OCI-LY7 (cell line): ENCODE results near the gene DGCR2. TPM values are rescaled to one million over a fixed set of nuclear protein-coding genes. Genes with fewer than 3 reads are reported as not detected.

Experiments used
- BruUV-seq: library from RNA; stranded (reverse); fragments of 400-500 nt; replicated peaks from 2 replicates; lab custom pipeline; 2021; lab: Mats Ljungman, UMichigan
- CTCF ChIA-PET: fragments of 300-600 bp; sonication (Branson Sonifier 250); formaldehyde crosslinking; loops from one replicate; lab custom pipeline; 2022; ENCODE audit warnings: antibody characterized with exemption; ENCODE audit not compliant: unreplicated experiment; lab: Charles Lee
- POLR2A ChIA-PET: fragments of 300-600 bp; sonication (Branson Sonifier 250); formaldehyde crosslinking; loops from one replicate; lab custom pipeline; 2022; ENCODE audit warnings: antibody characterized with exemption; lab: Charles Lee
- DNase-seq: peaks from one replicate; pipeline ENCODE4 v3.0.0-alpha.2; 2015; ENCODE audit warnings: low spot score
- H2AFZ ChIP-seq: fragments of 200-600 bp; sonication (generic), shearing (Covaris generic); 2 replicates; pipeline ENCODE4 v1.6.1; 2014; ENCODE audit warnings: mild to moderate bottlenecking, antibody characterized with exemption, low read length, moderate library complexity
- H3K27ac ChIP-seq: fragments of 200-600 bp; sonication (generic); 2 replicates; pipeline ENCODE4 v1.5.1; 2014; ENCODE audit warnings: mixed run types, low read depth, mild to moderate bottlenecking, moderate library complexity, low read length, inconsistent platforms; ENCODE audit not compliant: poor library complexity, severe bottlenecking
- H3K36me3 ChIP-seq: fragments of 200-600 bp; sonication (generic); 2 replicates; pipeline ENCODE4 v1.6.1; 2014; ENCODE audit warnings: mild to moderate bottlenecking, antibody characterized with exemption, low read length, moderate library complexity, mixed read lengths; ENCODE audit not compliant: insufficient read depth
- H3K4me1 ChIP-seq: fragments of 200-600 bp; sonication (generic); 2 replicates; pipeline ENCODE4 v1.5.1; 2014; ENCODE audit warnings: mild to moderate bottlenecking, low read length; ENCODE audit not compliant: insufficient read depth, poor library complexity, severe bottlenecking
- H3K4me2 ChIP-seq: fragments of 200-600 bp; sonication (generic); 2 replicates; pipeline ENCODE4 v1.6.1; 2014; ENCODE audit warnings: mild to moderate bottlenecking, low read length
- H3K4me3 ChIP-seq: fragments of 200-600 bp; sonication (generic); 2 replicates; pipeline ENCODE4 v1.5.1; 2014; ENCODE audit warnings: mild to moderate bottlenecking, low read depth, low read length; ENCODE audit not compliant: poor library complexity, severe bottlenecking
- H3K79me2 ChIP-seq: fragments of 200-600 bp; sonication (generic); 2 replicates; pipeline ENCODE4 v1.6.1; 2016; ENCODE audit warnings: low read depth, mild to moderate bottlenecking, low read length, moderate library complexity, mixed read lengths; ENCODE audit not compliant: insufficient read depth
- H3K9me2 ChIP-seq: fragments of 200-600 bp; sonication (generic); 2 replicates; pipeline ENCODE4 v1.6.1; 2016; ENCODE audit warnings: mild to moderate bottlenecking, low read length, mixed read lengths; ENCODE audit not compliant: insufficient read depth
- H3K9me3 ChIP-seq: fragments of 200-600 bp; sonication (generic); 2 replicates; pipeline ENCODE4 v1.6.1; 2014; ENCODE audit warnings: mild to moderate bottlenecking, mixed run types, low read length, mixed read lengths
- H4K20me1 ChIP-seq: fragments of 200-600 bp; sonication (generic); 2 replicates; pipeline ENCODE4 v1.6.1; 2014; ENCODE audit warnings: mild to moderate bottlenecking, antibody characterized with exemption, low read length, moderate library complexity, mixed read lengths; ENCODE audit not compliant: insufficient read depth
- CTCF ChIP-seq: fragments of 200-600 bp; sonication (generic); conservative IDR thresholded peaks from 2 replicates; pipeline ENCODE4 v1.5.1; 2014; ENCODE audit warnings: mild to moderate bottlenecking, antibody characterized with exemption, low read length, moderate library complexity, mixed read lengths
- EZH2phosphoT487 ChIP-seq: fragments of 200-600 bp; sonication (generic); IDR thresholded peaks from 2 replicates; pipeline ENCODE4 v1.6.1; 2018; ENCODE audit warnings: low read depth, borderline replicate concordance, mild to moderate bottlenecking, mixed run types, antibody characterized with exemption, low read length, moderate library complexity, mixed read lengths
- intact Hi-C: fragments of 100-400 bp; cut with micrococcal nuclease; formaldehyde crosslinking; loops from one replicate; pipeline ENCODE4 v1.10.0; 2022; ENCODE audit not compliant: unreplicated experiment
- total RNA-seq, 2 experiments: library from RNA; depleted of rRNA in 1 of 2; stranded (reverse); fragments of >200 nt in 1 of 2; shearing (Covaris generic) in 1 of 2; gene quantifications; 2 replicates each; pipeline ENCODE4 v1.2.3, GENCODE V29; 2014 to 2022

DGCR2 gene
- total RNA-seq, 2 experiments from 2014 or later, result 27.6 to 29.7 TPM

GRCh38 chr22:19149047-19149883, 27.1 kb upstream of the DGCR2 start:
- Histone ChIP-seq H2AFZ (no peak overlapping the region), H3K79me2 (no peaks in the 10 kb centered on the region; the same call in 1 of the 2 replicates), H3K9me3 (no peaks in the 10 kb centered on the region), H3K4me1 (no peaks in the 10 kb centered on the region), H3K9me2 (no peaks in the 10 kb centered on the region), H3K4me3 (no peak overlapping the region), H3K4me2 (no peak overlapping the region), H3K27ac (no peak overlapping the region), H4K20me1 (no peaks in the 10 kb centered on the region), H3K36me3 (no peaks in the 10 kb centered on the region)
- intact Hi-C loops, result loop anchor here (10.0 kb wide), 1 partner anchor 286 kb away; the partner anchor contains the start of genes HIRA and MRPL40
- ChIA-PET CTCF (no interaction called here), POLR2A (no interaction called here)
- TF ChIP-seq CTCF (no peak), EZH2phosphoT487 (no peak)
- DNase-seq, result no peak
- BruUV-seq, result no TSS peak

- ChIA-PET CTCF (no interaction called here), POLR2A (no interaction called here)
- no peak overlapping the region for H3K4me2 ChIP-seq
- H3K4me3 ChIP-seq, result no peak overlapping the region
- H3K9me3 ChIP-seq, result no peaks in the 10 kb centered on the region
- no peak for DNase-seq
- H2AFZ ChIP-seq, result no peak overlapping the region
- H3K27ac ChIP-seq, result no peak overlapping the region
- BruUV-seq, result no TSS peak
- intact Hi-C loops, result loop anchor here (10.0 kb wide), 1 partner anchor 286 kb away; the partner anchor contains the start of genes HIRA and MRPL40
- H3K4me1 ChIP-seq, result peaks cover 4% of the 10 kb centered on the region
- H3K79me2 ChIP-seq, result peaks cover 7% of the 10 kb centered on the region; the same call in 1 of the 2 replicates
- TF ChIP-seq EZH2phosphoT487 (no peak), CTCF (no peak)
- no peaks in the 10 kb centered on the region for H4K20me1 ChIP-seq
- no peaks in the 10 kb centered on the region for H3K9me2 ChIP-seq
- no peaks in the 10 kb centered on the region for H3K36me3 ChIP-seq
Observed at GRCh38 chr22:19148417-19149046, 26.3 kb upstream of the DGCR2 start.
